HG02981 (cell line): Measurements from ENCODE around the gene ZYX.
"Not testable (repeated sequence)": the region's sequence is repeated elsewhere in the genome, so short reads cannot be mapped to it uniquely, and the experiment has no call there.

Experiments used
- ATAC-seq: cut with Tn5 transposase; IDR thresholded peaks from one replicate; pipeline ENCODE4 v1.9.1; 2021; ENCODE audit warnings: mild to moderate bottlenecking, moderate library complexity; ENCODE audit not compliant: unreplicated experiment

ZYX gene

GRCh38 chr7:143396625-143397556, 15.7 kb downstream of the ZYX start:
- ATAC-seq, result no peak

- ATAC-seq, result no peak
Measured at GRCh38 chr7:143397710-143398530, 16.8 kb downstream of the ZYX start.

GRCh38 chr7:143398616-143399015, 17.5 kb downstream of the ZYX start:
- no peak for ATAC-seq

GRCh38 chr7:143399151-143399550, 18.0 kb downstream of the ZYX start:
- no peak for ATAC-seq

GRCh38 chr7:143399642-143400041, 18.5 kb downstream of the ZYX start:
- no peak for ATAC-seq

- no peak for ATAC-seq
Measured at GRCh38 chr7:143401265-143401664, 20.1 kb downstream of the ZYX start.

- ATAC-seq, result not testable (repeated sequence)
Measured at GRCh38 chr7:143402233-143402632, 21.1 kb downstream of the ZYX start.

- ATAC-seq, result no peak
Measured at GRCh38 chr7:143405173-143406001, 24.2 kb downstream of the ZYX start.

GRCh38 chr7:143406002-143406357, 24.8 kb downstream of the ZYX start:
- no peak for ATAC-seq

GRCh38 chr7:143407287-143408251, 26.4 kb downstream of the ZYX start:
- ATAC-seq, result no peak

GRCh38 chr7:143408252-143408685, 27.1 kb downstream of the ZYX start:
- ATAC-seq, result no peak

GRCh38 chr7:143408686-143409561, 27.8 kb downstream of the ZYX start, which contains the start of gene EPHA1:
Gene EPHA1, minus strand, starts transcription at chr7:143408856. Its CDS starts 51 bp downstream, at chr7:143408805.
- ATAC-seq, result no peak

- ATAC-seq, result no peak
Measured at GRCh38 chr7:143410521-143411004, 29.4 kb downstream of the ZYX start.

GRCh38 chr7:143411976-143412708, 31.0 kb downstream of the ZYX start:
- no peak for ATAC-seq

GRCh38 chr7:143413123-143413522, 32.0 kb downstream of the ZYX start:
- ATAC-seq, result no peak

- ATAC-seq, result not testable (repeated sequence)
Measured at GRCh38 chr7:143415209-143415608, 34.1 kb downstream of the ZYX start.

- no peak for ATAC-seq
Measured at GRCh38 chr7:143415742-143416397, 34.7 kb downstream of the ZYX start.
